ENCODE measurements around the gene C17orf113.
A peak's percentile ranks its signal among the peaks of the same experiment; 100 is the strongest.
"Not testable (repeated sequence)": the region's sequence is repeated elsewhere in the genome, so short reads cannot be mapped to it uniquely, and the experiment has no call there.

The C17orf113 gene

DNA sequence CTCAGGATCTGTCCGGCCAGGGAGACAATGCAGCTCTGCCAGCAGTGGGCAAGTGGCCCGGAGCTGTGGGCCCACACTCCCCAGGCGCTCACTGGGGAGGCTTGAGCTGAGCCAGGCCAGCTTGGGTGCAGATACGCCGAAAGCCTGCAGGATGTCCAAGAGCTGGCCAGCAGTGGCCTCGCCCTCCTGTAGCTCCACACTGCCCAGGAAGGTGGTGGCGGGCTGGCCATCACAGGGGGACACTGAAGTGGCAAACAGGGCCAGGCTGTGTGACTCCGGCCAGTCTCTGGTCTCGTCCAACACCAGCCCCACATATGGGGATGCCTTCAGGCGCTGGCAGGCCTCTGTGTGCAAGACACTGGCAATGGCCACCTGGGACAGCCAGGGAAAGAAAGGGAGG, 9.6 kb downstream of the C17orf113 start:
- no peak for DNase-seq

DNA sequence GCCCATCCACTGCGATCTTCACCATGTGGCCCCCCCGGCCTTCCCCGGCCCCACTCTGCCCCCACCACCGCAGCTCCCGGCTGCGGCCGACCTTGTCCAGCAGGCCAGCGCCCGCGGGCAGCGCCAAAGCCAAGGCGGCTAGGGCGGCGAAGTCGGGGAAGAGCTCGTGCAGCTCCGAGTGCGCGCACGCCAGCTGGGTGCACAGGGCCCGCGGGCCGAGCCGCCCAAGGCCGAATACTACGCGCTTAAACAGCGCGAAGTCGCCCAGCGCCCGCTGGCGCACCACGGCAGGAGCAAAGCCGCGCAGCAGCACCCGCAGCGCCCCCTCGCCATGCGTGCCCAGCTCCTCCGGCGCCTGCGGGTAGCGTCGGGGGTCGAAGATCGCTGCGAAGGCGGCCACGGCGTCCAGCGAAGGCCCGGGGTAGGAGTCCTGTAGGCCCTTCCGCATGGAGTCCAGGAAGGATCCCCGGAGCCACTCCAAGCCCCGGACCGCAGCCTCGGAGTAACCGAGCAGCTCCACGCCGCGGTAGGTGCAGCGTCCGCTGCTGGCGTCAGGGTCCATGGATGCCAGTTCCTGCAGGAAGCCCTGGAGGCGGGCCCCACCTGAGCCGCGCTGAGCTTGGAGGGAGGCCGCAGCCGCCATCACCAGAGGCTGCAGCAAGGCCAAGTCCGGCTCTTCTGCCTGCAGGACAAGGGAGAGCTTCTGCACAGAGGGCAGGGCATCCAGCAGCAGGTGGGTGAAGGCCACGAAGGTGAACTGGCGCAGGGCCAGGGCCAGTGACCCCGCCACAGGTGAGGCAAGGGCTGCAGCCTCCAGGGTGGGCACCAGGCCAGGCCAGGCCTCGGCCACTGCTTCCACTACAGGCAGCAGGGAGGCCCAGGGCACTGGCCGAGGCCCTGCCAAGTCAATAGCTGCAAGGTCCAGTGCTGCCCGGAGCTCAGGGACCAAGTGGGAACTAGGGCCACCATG, 10.3 kb downstream of the C17orf113 start:
- no peak for DNase-seq

DNA sequence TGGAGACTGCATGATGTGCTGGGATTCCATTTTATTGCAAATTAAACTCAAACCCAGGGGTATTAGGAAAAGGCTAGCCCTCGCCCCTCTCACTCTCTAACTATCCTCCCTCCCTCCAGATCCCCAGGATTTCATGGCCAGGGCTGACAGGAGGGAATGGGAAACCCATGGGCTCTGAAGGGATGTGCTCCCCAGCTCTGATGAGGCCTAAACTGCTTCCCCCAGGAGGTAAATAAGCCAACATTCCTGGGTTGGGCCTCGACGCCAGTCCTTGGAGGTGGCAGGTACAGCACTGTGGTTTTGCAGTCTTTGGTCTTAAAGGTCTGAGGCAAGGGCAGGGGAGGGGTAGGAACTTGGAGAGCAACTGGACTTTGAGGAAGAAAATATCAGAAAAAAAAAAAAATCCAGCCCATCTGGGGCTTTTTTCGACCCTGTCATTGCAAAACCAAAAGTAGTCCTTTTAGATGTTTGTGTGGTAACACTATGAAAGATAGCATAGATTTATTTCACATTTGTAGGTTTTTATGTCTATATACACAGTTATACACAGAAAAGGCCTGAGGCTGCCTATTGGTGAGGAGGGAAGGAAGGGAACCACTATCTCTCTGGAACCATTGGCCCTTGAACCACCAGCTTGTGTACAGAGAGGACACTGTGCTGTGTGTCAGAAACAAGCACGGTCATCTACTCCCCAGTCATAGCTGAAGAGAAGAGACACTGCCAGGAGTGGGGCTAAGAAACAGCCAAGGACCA, 12.0 kb downstream of the C17orf113 start:
- DNase-seq: no peak

DNA sequence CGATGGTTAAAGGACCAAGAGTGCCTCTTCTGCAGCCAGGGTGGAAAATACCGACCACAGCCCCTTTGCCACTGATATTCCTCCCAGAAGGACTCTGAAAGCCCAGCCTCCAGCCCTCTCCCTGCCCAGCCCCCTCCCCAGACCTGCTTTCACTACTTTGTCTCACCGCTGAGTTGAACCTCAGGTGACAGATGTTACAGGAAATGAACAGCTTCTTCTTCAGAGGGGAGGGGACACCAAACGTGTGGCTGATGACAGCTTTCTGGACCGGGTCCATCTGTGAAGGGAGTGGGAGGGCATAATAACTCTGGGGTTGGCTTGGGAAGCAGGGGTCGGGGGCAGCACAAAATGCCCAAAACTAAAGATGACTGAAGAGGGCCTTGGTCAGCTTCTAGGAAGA, 16.3 kb downstream of the C17orf113 start:
- no peak for DNase-seq

DNA sequence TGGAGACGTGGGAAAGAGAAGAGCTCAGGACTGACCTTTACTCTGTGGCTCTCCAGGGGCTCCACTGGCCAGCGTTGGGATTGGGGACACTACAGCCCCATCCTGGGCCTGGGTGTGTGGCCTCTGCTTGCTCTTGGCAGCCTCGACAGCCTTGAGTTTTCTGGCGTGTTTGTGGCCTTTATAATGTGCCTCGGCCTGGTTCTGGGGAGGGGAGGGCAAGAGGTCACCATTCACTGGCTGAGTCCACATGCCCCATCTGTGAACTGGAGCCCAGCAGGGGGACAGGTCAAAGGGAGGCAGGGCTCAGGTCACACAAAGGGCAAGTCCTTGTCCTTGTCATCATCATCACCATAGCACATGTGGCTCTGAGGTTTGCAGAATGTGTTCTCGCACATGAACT, 18.8 kb downstream of the C17orf113 start:
- DNase-seq: no peak

DNA sequence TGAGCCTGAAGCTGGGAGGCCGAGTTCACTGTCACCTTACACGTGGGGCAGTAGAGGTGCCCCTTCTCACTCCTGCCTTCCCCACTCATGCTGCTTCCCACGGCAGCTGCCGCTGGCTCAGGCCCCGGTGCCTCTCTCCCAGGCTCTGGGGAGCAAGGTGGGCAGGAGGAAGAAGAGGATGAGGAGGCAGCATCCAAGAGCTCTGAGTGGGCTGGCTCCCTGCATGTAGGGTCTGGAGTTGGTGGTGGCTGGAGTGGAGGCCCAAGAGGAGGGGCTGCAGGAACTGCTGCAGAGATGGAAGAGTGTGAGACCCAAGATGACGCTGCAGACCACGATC, 21.6 kb downstream of the C17orf113 start:
- no peak for DNase-seq

DNA sequence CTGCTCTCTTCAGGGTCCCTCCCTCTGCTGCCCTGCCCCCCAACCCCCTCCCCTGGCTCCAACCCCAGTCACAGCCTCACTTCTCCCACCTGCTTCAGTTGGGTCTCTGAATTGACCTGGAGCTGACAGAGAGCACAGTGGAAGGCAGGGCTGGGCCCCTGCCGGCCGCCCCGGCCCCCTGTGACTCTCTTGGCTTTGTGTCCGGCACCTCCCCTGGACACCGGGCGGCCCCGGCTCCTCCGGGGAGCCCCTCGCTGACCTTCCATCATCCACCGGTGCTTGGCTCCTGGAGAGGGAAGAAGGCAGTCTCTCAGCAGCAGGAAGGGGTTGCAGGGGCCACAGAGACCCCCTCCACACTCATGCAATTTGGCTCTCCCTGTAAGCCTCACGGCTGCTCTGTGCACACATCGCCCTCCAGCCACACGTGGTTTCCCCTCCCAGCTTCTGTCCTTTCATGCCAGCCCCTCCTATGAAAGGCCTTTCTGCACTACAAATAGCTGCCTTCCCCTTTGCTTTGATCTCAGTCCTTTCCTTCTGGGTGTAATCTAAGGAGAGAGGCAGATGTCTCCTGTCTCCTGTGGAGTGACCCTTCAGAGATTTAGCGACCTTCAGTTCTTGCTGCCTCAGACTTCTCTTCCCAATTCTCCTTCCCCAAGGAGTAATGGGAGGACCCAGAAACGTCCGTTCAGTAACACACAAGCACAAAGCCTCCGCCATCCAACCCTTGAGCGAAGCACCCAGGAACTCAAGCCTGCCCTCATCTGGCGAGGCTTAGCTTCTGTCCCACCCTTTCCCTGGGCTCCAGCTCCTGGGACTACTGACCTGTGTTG, 22.2 kb downstream of the C17orf113 start:
- DNase-seq: no peak

DNA sequence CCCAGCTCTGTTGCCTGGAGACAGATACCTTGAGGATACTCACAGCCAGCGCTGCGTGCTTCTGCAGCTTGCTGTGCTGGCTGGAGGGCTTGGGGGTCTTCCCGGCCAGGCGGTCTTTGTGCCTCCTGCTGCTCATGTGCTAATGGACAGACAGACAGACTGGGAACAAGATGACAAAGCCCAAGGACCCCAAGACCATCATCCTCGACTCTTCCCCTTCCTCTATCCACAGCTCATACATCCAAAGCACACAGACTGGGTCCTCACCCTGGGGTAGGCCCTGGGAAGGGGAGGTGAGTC, 22.9 kb downstream of the C17orf113 start:
- no peak for DNase-seq

DNA sequence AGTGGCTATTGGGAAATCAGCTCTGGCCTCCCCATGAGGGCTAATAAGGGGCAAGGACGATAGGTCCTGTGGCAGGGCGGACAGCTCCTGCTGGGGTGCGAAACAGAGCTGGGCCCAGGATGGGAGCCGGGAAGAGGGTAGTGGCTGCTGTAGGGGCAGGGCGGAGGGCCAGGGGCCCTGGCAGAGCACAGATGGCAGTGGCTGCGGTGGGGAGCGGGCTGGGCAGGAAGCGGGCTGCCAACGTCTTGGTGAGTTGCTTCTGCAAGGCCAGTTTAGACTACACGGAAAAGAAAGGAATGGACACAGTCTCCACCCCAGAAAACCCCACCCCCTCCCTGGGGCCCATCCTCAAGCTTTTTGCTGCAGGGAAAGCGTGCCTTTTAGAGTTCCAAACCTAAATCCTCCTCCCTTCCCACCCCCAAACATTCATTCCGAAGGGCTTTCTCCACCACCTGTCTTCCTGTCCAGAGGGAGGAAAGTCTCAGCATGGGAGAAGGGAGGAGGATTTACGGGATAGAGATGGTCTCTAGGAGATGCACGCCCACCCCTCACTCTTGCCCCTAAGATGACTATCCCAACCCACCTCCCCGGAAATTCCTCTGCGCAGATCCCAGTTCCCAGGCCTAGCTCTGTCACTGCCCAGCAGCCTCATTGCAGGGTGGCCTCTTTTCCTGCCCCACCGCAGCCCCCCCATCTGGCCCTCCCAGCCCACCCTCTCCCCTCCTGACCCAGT, 23.4 kb downstream of the C17orf113 start:
- DNase-seq: no peak

DNA sequence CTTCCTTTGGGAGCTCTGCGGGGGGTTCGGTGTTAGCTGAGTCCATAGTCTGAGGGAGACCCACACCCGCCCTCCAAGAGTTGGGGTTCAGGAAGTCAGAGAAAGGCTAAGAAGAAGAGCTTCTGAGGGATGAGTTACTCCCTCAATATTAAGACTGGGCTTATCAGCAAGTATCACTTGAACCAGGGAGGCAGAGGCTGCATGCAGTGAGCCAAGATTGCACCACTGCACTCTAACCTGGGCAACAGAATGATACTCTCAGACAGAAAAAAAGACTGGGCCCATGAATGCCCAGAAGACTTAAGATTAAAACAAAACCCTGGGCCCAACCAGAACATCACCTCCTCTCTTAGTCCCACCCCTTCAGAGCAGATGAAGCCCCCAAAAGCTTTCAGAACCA, 24.5 kb downstream of the C17orf113 start:
- DNase-seq: peak; percentile 65

DNA sequence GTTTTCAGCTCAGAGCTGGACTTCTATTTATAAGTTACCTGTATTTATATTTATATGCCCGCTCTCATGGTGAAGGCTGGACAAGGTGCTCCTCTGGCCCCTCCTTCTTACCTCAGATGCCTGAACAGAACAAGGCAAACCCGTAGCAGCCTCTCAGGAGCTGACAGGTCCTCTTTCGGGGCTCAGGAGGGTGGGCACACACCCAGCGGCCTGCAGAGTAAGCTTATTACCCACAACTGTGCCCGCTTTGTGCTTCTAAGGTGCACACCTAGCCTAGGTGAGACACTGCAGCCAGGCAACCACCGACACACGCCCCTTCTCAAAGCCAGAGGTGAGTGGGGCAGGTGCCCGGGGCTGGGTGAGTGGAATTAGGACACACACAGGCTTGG, 25.2 kb downstream of the C17orf113 start:
- no peak for DNase-seq

DNA sequence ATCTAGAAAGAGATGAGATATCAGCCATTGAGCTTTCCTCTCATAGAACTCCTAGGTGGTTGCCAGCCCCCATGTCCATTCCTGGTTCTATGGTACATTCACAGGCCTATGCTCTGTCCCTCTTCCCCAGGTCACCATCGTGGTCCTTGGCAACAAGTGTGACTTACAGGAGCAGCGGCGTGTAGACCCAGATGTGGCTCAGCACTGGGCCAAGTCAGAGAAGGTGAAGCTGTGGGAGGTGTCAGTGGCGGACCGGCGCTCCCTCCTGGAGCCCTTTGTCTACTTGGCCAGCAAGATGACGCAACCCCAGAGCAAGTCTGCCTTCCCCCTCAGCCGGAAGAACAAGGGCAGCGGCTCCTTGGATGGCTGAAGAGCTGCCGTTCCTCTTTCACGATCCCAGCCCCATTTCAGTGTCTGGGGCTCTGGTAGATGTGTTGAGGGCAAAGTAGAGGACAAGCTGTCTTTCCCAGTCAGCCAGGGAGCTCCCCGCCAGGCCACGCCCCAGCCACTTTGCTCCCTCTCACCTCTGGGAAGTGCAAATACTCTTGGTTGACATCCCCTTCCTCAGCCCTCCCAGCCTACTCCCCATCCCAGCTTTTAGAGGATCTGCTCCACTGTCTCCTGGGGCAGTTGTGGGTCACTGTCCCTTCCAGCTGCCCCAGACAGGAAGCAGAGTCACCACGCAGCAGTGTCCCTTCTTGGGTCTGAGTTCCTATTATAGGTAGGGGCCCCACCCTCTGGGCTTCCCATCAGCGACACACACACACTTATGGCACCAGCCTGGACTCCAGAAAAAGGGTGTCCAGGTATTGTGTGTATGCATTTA, 26.7 kb downstream of the C17orf113 start:
- no peak for DNase-seq

DNA sequence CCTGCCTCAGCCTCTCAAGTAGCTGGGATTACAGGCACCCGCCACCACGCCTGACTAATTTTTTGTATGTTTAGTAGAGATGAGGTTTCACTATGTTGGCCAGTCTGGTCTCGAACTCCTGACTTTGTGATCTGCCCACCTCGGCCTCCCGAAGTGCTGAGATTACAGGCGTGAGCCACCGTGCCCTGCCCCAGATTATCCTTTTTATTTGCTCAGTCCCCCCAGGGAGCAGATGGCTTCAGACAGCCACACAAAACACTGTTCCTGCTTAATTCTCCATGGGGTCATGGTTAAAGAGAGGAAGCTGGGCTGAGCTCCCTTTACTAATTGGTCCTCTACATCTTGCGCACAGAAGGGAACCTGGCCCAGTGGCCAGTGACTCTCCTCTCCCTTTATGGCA, 29.6 kb downstream of the C17orf113 start:
- DNase-seq: not testable (repeated sequence)

DNA sequence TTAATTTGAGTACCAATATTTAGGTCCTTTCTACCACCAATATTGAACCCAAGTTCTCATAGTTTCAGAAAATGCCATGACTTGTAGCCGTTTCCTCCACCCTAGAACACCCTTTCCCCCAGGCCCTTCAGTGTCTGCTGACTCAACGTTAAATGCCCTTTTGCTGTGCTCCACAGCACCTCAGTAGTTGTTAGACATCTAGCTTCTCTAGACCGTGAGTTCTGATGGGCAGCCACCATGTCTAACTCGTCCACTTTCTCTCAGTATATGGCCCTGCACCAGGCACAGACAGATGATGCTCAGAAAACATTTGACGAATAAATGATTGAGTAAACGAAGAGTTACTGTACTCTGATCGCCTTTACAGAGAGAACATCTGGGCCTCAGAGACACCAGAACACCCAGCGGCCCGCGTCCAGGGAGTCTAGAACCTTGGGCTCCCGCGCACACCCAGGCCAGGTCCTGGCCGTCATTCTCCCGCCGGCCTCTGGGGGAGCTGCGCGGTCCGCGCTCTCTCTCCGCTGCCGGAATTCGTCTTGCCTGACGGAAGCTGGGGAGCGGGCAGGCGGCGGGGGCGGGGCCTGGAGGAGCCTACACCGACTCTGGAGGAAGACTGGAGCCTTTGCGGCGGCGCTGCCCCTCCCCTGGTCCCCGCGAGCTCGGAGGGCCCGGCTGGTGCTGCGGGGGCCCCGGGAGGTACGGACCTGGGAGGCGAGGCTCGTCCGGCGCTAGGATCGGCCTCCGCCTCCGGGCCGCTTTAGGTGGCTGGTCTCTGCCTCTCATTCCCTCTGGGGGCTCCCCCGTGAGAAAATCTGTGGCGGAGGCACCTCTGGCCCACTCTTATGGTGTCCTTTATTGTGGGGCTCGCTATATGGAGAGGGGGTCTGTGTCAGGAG, 30.6 kb downstream of the C17orf113 start, which contains the start of gene NKIRAS2:
Gene NKIRAS2, plus strand, starts transcription at position 582 of the 896 bp plus-strand sequence. CDS start 1,488 bp downstream, outside the sequence.
- peak; percentile 89 for DNase-seq

DNA sequence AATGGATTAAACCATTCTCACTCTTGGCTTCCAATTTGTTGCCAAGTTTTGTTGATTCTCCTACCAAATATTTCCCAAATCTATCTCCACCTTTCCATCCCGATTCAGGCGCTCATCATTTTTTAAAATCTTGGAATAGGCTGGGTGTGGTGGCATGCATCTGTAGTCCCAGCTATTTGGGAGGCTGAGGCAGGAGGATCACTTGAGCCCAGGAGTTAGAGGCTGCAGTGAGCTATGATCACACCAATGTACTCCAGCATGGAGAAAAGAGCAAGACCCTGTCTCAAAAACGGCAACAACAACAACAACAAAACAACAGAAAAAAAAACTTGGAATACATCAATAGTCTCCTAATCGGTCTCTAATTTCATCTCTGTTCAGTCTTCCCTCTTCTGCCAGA, 31.4 kb downstream of the C17orf113 start:
- no peak for DNase-seq

DNA sequence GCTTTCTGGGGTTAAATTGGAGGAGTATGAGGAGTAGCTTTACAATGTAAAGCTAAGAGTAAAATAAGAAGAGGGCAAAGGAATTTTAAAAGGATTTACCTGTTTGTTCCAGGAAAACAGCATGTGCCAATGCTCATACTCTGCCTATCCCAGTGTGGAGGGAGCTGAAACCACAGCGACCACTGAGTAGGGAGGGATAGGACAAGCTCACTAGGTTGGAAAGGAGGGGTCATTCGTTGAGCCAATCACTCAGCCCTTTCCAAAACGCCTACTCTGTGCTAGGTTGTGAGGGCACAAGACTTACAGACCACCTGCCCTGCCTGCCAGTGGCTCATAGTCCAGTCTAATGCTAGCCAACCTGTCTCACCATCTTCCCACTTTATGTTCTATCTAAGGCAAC, 32.1 kb downstream of the C17orf113 start:
- peak; percentile 72 for DNase-seq

DNA sequence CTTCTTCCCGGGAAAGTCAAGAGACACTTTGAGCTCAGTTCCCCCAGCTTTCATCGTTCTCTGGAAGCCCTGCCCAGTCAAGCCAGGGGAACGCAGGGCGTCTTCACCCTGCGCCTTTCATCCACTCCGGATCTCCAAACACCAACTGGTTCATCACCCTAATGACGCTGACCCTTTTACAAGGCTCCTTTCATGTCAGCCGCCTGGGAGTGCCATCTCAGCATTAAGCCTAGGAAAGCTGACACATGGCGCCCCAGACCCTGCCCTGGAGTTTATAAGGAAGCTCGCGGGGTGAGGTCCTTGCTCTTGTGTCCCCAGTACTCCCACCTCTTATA, 32.6 kb downstream of the C17orf113 start:
- peak; percentile 67 for DNase-seq

DNA sequence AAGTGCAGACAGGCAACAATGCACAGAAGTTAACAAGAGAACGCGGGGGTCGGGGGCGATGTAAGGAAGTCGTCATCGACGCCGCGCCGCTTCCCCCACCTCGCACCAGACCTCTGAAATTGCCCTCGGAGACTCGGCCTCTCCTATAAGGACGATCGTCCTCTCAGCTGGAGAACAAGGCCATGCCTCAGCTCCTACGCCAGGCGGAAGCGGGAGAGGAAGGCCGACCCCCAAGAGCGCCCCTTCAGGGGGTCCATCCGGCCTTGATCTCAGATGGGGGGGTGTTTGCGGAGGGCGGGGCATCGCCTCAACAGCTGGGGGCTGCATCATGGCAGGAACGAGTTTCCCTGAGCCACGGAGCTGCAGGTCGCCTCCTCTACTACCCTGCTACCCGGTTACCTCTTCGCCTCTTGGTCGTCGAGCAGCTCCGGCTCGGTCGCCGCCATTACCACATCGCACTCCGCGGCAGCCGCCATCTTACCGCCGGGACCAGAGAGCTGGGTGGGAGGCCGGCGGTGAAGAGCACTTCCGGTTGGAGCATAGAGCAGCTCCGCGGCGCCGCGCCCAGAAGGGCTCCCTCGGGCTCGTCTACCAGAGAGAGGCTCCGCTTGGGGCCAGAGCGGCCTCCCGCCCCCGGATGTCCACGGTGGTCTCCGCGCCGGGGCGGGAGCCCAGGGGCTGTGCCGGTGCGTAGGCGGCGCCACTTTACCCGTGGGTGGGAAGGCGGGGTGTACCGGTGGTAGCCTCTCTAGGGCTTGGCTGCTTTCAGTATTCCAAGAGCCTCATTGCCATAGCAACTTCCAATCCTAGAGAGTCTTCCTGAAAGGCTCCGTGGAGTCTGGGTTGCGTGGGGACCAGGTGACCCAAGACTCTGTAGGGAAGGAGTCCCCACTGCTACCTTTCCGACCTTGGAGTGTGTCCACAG, 33.2 kb downstream of the C17orf113 start, which contains the start of gene DNAJC7:
Gene DNAJC7, minus strand, starts transcription at position 499 of the 925 bp plus-strand sequence. Its CDS starts 23 bp downstream, at position 476.
- DNase-seq: peak; percentile 91

DNA sequence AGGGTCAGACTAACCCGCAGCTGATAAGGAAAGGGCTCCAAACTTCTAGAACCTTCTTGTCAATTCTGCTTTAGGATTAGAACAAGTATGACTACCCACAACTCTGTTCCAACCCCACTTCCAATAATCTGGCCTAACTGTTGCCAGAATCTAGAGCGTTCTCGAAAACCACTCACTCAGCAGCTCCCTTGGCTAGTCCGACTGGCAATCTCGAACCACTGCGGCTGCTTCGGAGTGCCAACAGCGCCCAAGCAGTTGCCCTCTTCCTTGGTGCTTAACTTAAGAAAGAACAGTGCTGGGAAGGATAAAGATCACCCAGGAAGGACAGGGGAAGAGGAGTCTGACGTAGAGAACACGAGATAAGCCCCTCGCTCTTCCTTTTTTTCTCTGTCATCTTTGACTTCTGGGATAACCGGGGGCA, 34.0 kb downstream of the C17orf113 start:
- DNase-seq: peak; percentile 49
